Fibroblast of skin of left quadriceps (primary cell): ENCODE data around the gene SMC6.
A peak's percentile ranks its signal among the peaks of the same experiment; 100 is the strongest.

Experiments used
- DNase-seq, 2 experiments: peaks; one replicate each; pipeline ENCODE4 v3.0.0-alpha.2; 2013; ENCODE audit warnings: low read depth in 2 of 2

SMC6 gene

GRCh38 chr2:17649026-17649425 is 104.6 kb downstream of the SMC6 start:
- DNase-seq: no peak

- no peak for DNase-seq
These were observed 105.0 kb downstream of the SMC6 start for GRCh38 chr2:17648581-17648980.

- no peak for DNase-seq
These were observed 106.5 kb downstream of the SMC6 start for GRCh38 chr2:17646838-17647701.

GRCh38 chr2:17646081-17646554 is 107.5 kb downstream of the SMC6 start:
- peak; percentile 75 to 77 for DNase-seq

GRCh38 chr2:17644997-17645720 is 108.5 kb downstream of the SMC6 start:
- no peak for DNase-seq

- DNase-seq: peak; percentile 80 to 82
These were observed 110.5 kb downstream of the SMC6 start for GRCh38 chr2:17643031-17643615.

- DNase-seq: no peak
These were observed 113.2 kb downstream of the SMC6 start for GRCh38 chr2:17640406-17640805.

- no peak for DNase-seq
These were observed 115.3 kb downstream of the SMC6 start for GRCh38 chr2:17638196-17638743.

GRCh38 chr2:17637131-17637906 is 116.3 kb downstream of the SMC6 start:
- no peak for DNase-seq

GRCh38 chr2:17636257-17636656 is 117.4 kb downstream of the SMC6 start:
- no peak for DNase-seq

- no peak for DNase-seq
These were observed 118.6 kb downstream of the SMC6 start for GRCh38 chr2:17634997-17635396.

GRCh38 chr2:17630089-17630488 is 123.5 kb downstream of the SMC6 start:
- no peak for DNase-seq

GRCh38 chr2:17628349-17629261 is 125.0 kb downstream of the SMC6 start:
- no peak for DNase-seq

- no peak for DNase-seq
These were observed 126.2 kb downstream of the SMC6 start for GRCh38 chr2:17627434-17627833.

- DNase-seq: no peak
These were observed 126.6 kb downstream of the SMC6 start for GRCh38 chr2:17626986-17627385.

GRCh38 chr2:17625446-17625845 is 128.2 kb downstream of the SMC6 start:
- DNase-seq: no peak

GRCh38 chr2:17621781-17622180 is 131.8 kb downstream of the SMC6 start:
- peak in 1 of 2 experiments; percentile 18 for DNase-seq

GRCh38 chr2:17620841-17621240 is 132.8 kb downstream of the SMC6 start:
- DNase-seq: peak; percentile 13 to 18

GRCh38 chr2:17620280-17620679 is 133.3 kb downstream of the SMC6 start:
- no peak for DNase-seq

- no peak for DNase-seq
These were observed 135.7 kb downstream of the SMC6 start for GRCh38 chr2:17617955-17618354.
